ENCODE data around the gene ASIC3.
"Not testable (repeated sequence)": the region's sequence is repeated elsewhere in the genome, so short reads cannot be mapped to it uniquely, and the experiment has no call there.

ASIC3 gene

GRCh38 chr7:151028948-151029501, 19.3 kb upstream of the ASIC3 start:
- in situ Hi-C loops (cut with HindIII; ENCODE audit: low pct_unique_long_range_greater_than_20kb, low sequenced_read_pairs) = no loop called here
- DNase-seq (ENCODE audit: low read depth in 1 of 2, low spot score in 1 of 2) = no peak
- no peak for TF ChIP-seq JUND (IDR thresholded peaks at IDR 0.05; ENCODE audit: low read depth)

GRCh38 chr7:151031011-151031410, 17.3 kb upstream of the ASIC3 start:
- in situ Hi-C loops (cut with HindIII; ENCODE audit: low pct_unique_long_range_greater_than_20kb, low sequenced_read_pairs) = no loop called here
- no peak for TF ChIP-seq JUND (IDR thresholded peaks at IDR 0.05; ENCODE audit: low read depth)
- DNase-seq (ENCODE audit: low read depth in 1 of 2, low spot score in 1 of 2) = no peak

GRCh38 chr7:151032936-151033863, 15.1 kb upstream of the ASIC3 start:
- TF ChIP-seq JUND (IDR thresholded peaks at IDR 0.05; ENCODE audit: low read depth) = no peak
- in situ Hi-C loops (cut with HindIII; ENCODE audit: low pct_unique_long_range_greater_than_20kb, low sequenced_read_pairs) = no loop called here
- DNase-seq (ENCODE audit: low read depth in 1 of 2, low spot score in 1 of 2) = peak in 1 of 2 experiments; percentile 48

GRCh38 chr7:151033864-151034249, 14.5 kb upstream of the ASIC3 start:
- TF ChIP-seq JUND (IDR thresholded peaks at IDR 0.05; ENCODE audit: low read depth) = no peak
- in situ Hi-C loops (cut with HindIII; ENCODE audit: low pct_unique_long_range_greater_than_20kb, low sequenced_read_pairs) = no loop called here
- no peak for DNase-seq (ENCODE audit: low read depth in 1 of 2, low spot score in 1 of 2)

GRCh38 chr7:151034312-151035025, 13.9 kb upstream of the ASIC3 start:
- no peak for DNase-seq (ENCODE audit: low read depth in 1 of 2, low spot score in 1 of 2)
- in situ Hi-C loops (cut with HindIII; ENCODE audit: low pct_unique_long_range_greater_than_20kb, low sequenced_read_pairs) = no loop called here
- no peak for TF ChIP-seq JUND (IDR thresholded peaks at IDR 0.05; ENCODE audit: low read depth)

GRCh38 chr7:151035026-151035717, 13.2 kb upstream of the ASIC3 start:
- no peak for TF ChIP-seq JUND (IDR thresholded peaks at IDR 0.05; ENCODE audit: low read depth)
- in situ Hi-C loops (cut with HindIII; ENCODE audit: low pct_unique_long_range_greater_than_20kb, low sequenced_read_pairs) = no loop called here
- no peak for DNase-seq (ENCODE audit: low read depth in 1 of 2, low spot score in 1 of 2)

GRCh38 chr7:151035902-151036301, 12.4 kb upstream of the ASIC3 start:
- no peak for DNase-seq (ENCODE audit: low read depth in 1 of 2, low spot score in 1 of 2)
- in situ Hi-C loops (cut with HindIII; ENCODE audit: low pct_unique_long_range_greater_than_20kb, low sequenced_read_pairs) = no loop called here
- no peak for TF ChIP-seq JUND (IDR thresholded peaks at IDR 0.05; ENCODE audit: low read depth)

GRCh38 chr7:151038951-151039849, 9.1 kb upstream of the ASIC3 start:
- DNase-seq (ENCODE audit: low read depth in 1 of 2, low spot score in 1 of 2) = no peak
- no peak for TF ChIP-seq JUND (IDR thresholded peaks at IDR 0.05; ENCODE audit: low read depth)
- in situ Hi-C loops (cut with HindIII; ENCODE audit: low pct_unique_long_range_greater_than_20kb, low sequenced_read_pairs) = no loop called here

GRCh38 chr7:151039850-151040548, 8.3 kb upstream of the ASIC3 start:
- in situ Hi-C loops (cut with HindIII; ENCODE audit: low pct_unique_long_range_greater_than_20kb, low sequenced_read_pairs) = no loop called here

GRCh38 chr7:151040616-151041375, 7.5 kb upstream of the ASIC3 start:
- no peak for DNase-seq (ENCODE audit: low read depth in 1 of 2, low spot score in 1 of 2)
- in situ Hi-C loops (cut with HindIII; ENCODE audit: low pct_unique_long_range_greater_than_20kb, low sequenced_read_pairs) = no loop called here
- no peak for TF ChIP-seq JUND (IDR thresholded peaks at IDR 0.05; ENCODE audit: low read depth)

More at GRCh38 chr7:151039850-151040548, 8.3 kb upstream of the ASIC3 start:
- no peak for DNase-seq (ENCODE audit: low read depth in 1 of 2, low spot score in 1 of 2)
- no peak for TF ChIP-seq JUND (IDR thresholded peaks at IDR 0.05; ENCODE audit: low read depth)

- DNase-seq (ENCODE audit: low read depth in 1 of 2, low spot score in 1 of 2); in situ Hi-C loops (cut with HindIII; ENCODE audit: low pct_unique_long_range_greater_than_20kb, low sequenced_read_pairs): not testable (repeated sequence)
These were observed 4.9 kb upstream of the ASIC3 start for GRCh38 chr7:151043449-151043848.

All from T47D (cell line).